Measurements from ENCODE around the gene PLSCR2.
"Not testable (repeated sequence)": the region's sequence is repeated elsewhere in the genome, so short reads cannot be mapped to it uniquely, and the experiment has no call there.

The PLSCR2 gene

GRCh38 chr3:146476094-146476740 lies 6.9 kb upstream of the PLSCR2 start:
- DNase-seq: no peak

- not testable (repeated sequence) for DNase-seq
Observed at GRCh38 chr3:146474976-146475375, 5.6 kb upstream of the PLSCR2 start.

- DNase-seq: no peak
Observed at GRCh38 chr3:146473726-146474125, 4.4 kb upstream of the PLSCR2 start.

- DNase-seq: no peak
Observed at GRCh38 chr3:146472611-146473010, 3.2 kb upstream of the PLSCR2 start.

GRCh38 chr3:146471012-146471411 lies 1.7 kb upstream of the PLSCR2 start:
- DNase-seq: no peak

- DNase-seq: no peak
Observed at GRCh38 chr3:146470425-146470990, 1.1 kb upstream of the PLSCR2 start.

GRCh38 chr3:146468671-146469149 lies 651 bp downstream of the PLSCR2 start:
- no peak for DNase-seq

GRCh38 chr3:146468234-146468633 lies 1.1 kb downstream of the PLSCR2 start:
- no peak for DNase-seq

- DNase-seq: no peak
Observed at GRCh38 chr3:146466604-146467003, 2.8 kb downstream of the PLSCR2 start.

GRCh38 chr3:146465693-146466465 lies 3.5 kb downstream of the PLSCR2 start:
- no peak for DNase-seq

GRCh38 chr3:146464783-146465182 lies 4.6 kb downstream of the PLSCR2 start:
- DNase-seq: no peak

GRCh38 chr3:146464005-146464595 lies 5.3 kb downstream of the PLSCR2 start:
- no peak for DNase-seq

GRCh38 chr3:146454796-146455195 lies 14.6 kb downstream of the PLSCR2 start:
- DNase-seq: no peak

- DNase-seq: no peak
Observed at GRCh38 chr3:146449613-146450012, 19.7 kb downstream of the PLSCR2 start.

- DNase-seq: no peak
Observed at GRCh38 chr3:146449076-146449475, 20.3 kb downstream of the PLSCR2 start.

- no peak for DNase-seq
Observed at GRCh38 chr3:146446026-146446425, 23.3 kb downstream of the PLSCR2 start.

- not testable (repeated sequence) for DNase-seq
Observed at GRCh38 chr3:146440310-146440709, 29.1 kb downstream of the PLSCR2 start.

GRCh38 chr3:146432066-146432465 lies 37.3 kb downstream of the PLSCR2 start:
- DNase-seq: no peak

GRCh38 chr3:146431240-146431639 lies 38.1 kb downstream of the PLSCR2 start:
- no peak for DNase-seq

- DNase-seq: no peak
Observed at GRCh38 chr3:146425341-146425740, 44.0 kb downstream of the PLSCR2 start.

GRCh38 chr3:146421819-146422759 lies 47.3 kb downstream of the PLSCR2 start:
- DNase-seq: no peak

GRCh38 chr3:146416366-146416765 lies 53.0 kb downstream of the PLSCR2 start:
- DNase-seq: no peak
